SU-DHL-6 (cell line): ENCODE results near the gene ME3.
"Not testable (repeated sequence)": the region's sequence is repeated elsewhere in the genome, so short reads cannot be mapped to it uniquely, and the experiment has no call there.

Experiments used
- H2AFZ ChIP-seq: fragments of 200-600 bp; sonication (generic); 2 replicates; pipeline ENCODE4 v1.6.1; 2014; ENCODE audit warnings: low read depth, mild to moderate bottlenecking, moderate library complexity, mixed read lengths, antibody characterized with exemption, low read length; ENCODE audit not compliant: severe bottlenecking
- H3F3A ChIP-seq: fragments of 200-600 bp; shearing (Covaris generic); 2 replicates; pipeline ENCODE4 v1.6.0; 2016; ENCODE audit warnings: antibody characterized with exemption, mild to moderate bottlenecking; ENCODE audit not compliant: insufficient read depth
- H3K27ac ChIP-seq: fragments of 200-600 bp; sonication (generic); 2 replicates; pipeline ENCODE4 v1.5.1; 2016; ENCODE audit warnings: low read depth, mild to moderate bottlenecking, low read length, moderate library complexity, mixed read lengths
- H3K27me3 ChIP-seq: fragments of 200-600 bp; sonication (generic), shearing (Covaris generic); 2 replicates; pipeline ENCODE4 v1.6.0; 2014; ENCODE audit warnings: mild to moderate bottlenecking, low read length
- H3K36me3 ChIP-seq: fragments of 200-600 bp; sonication (generic); 2 replicates; pipeline ENCODE4 v1.6.1; 2014; ENCODE audit warnings: mild to moderate bottlenecking, low read length, mixed read lengths
- H3K4me2 ChIP-seq: fragments of 300-600, 200-600 bp; shearing (Covaris generic), sonication (generic); 2 replicates; pipeline ENCODE4 v1.6.0; 2014; ENCODE audit warnings: low read length, low read depth, mild to moderate bottlenecking; ENCODE audit not compliant: poor library complexity, severe bottlenecking
- H3K4me3 ChIP-seq: fragments of 200-600 bp; sonication (generic); 2 replicates; pipeline ENCODE4 v1.5.1; 2014; ENCODE audit warnings: antibody characterized with exemption, low read length, mild to moderate bottlenecking, mixed read lengths; ENCODE audit not compliant: insufficient read depth, poor library complexity, severe bottlenecking
- H3K79me2 ChIP-seq: fragments of 200-600 bp; sonication (generic); 2 replicates; pipeline ENCODE4 v1.6.1; 2014; ENCODE audit warnings: mild to moderate bottlenecking, low read length, moderate library complexity; ENCODE audit not compliant: insufficient read depth
- H3K9ac ChIP-seq: fragments of 200-600 bp; sonication (generic); 2 replicates; pipeline ENCODE4 v1.7.0; 2014; ENCODE audit warnings: mild to moderate bottlenecking, low read length
- H3K9me2 ChIP-seq: fragments of 200-600 bp; sonication (generic); replicated peaks from 2 replicates; pipeline ENCODE4 v1.6.1; 2014; ENCODE audit warnings: low read length; ENCODE audit not compliant: insufficient read depth
- H3K9me3 ChIP-seq: fragments of 200-600 bp; sonication (generic); 2 replicates; pipeline ENCODE4 v1.6.1; 2014; ENCODE audit warnings: low read length, mixed read lengths; ENCODE audit not compliant: insufficient read depth
- H4K20me1 ChIP-seq: fragments of 200-600 bp; sonication (generic); 2 replicates; pipeline ENCODE4 v1.6.1; 2014; ENCODE audit warnings: low read depth, mild to moderate bottlenecking, antibody characterized with exemption, low read length, moderate library complexity, mixed read lengths
- CTCF ChIP-seq: fragments of 200-600 bp; sonication (generic); IDR thresholded peaks from one replicate; pipeline ENCODE4 v1.5.1; 2017; ENCODE audit warnings: antibody characterized with exemption, mild to moderate bottlenecking, low read length, moderate library complexity; ENCODE audit not compliant: insufficient read depth, poor library complexity, severe bottlenecking
- EZH2phosphoT487 ChIP-seq: fragments of 200-600 bp; sonication (generic), shearing (Covaris generic); conservative IDR thresholded peaks from 2 replicates; pipeline ENCODE4 v1.6.1; 2018; ENCODE audit warnings: mild to moderate bottlenecking, antibody characterized with exemption, low read length, moderate library complexity, mixed read lengths

ME3 gene

DNA sequence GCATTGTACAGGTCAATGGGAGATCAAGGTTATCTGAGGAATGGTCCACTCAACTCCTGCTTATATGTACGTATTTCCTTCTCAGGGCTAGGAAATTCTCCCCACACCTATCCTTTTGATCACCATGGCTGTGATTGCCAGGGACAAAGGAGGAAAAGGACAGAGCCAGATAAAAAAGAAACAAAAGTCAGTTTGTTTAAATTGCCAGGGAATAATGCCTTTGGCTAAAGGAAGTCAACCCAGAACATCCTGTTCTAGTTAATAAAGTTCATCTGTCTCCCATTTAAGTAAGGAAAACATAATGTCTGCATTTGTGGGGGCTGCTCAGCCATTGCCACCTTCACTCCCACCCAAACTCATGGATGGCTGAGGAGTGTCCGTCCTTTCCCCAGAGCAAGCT, 124.7 kb downstream of the ME3 start:
- no peak overlapping the region for H3K4me2 ChIP-seq
- TF ChIP-seq CTCF (no peak), EZH2phosphoT487 (no peak)
- H3K79me2 ChIP-seq = no peaks in the 10 kb centered on the region
- H2AFZ ChIP-seq = no peak overlapping the region
- no peaks in the 10 kb centered on the region for H3K9me2 ChIP-seq
- no peaks in the 10 kb centered on the region for H3F3A ChIP-seq
- H3K27ac ChIP-seq = no peak overlapping the region
- no peaks in the 10 kb centered on the region for H3K36me3 ChIP-seq
- H3K9me3 ChIP-seq = no peaks in the 10 kb centered on the region
- no peak overlapping the region for H3K9ac ChIP-seq
- H3K4me3 ChIP-seq = no peak overlapping the region
- no peaks in the 10 kb centered on the region for H3K27me3 ChIP-seq
- no peaks in the 10 kb centered on the region for H4K20me1 ChIP-seq

- not testable (repeated sequence) for H3K79me2 ChIP-seq, H3K4me2 ChIP-seq, H3K9me2 ChIP-seq, H3K36me3 ChIP-seq, H3K9me3 ChIP-seq, H3K9ac ChIP-seq, H3K27ac ChIP-seq, H3K27me3 ChIP-seq, H3K4me3 ChIP-seq, H4K20me1 ChIP-seq, H3F3A ChIP-seq, H2AFZ ChIP-seq
Observed at GRCh38 chr11:86541299-86541698, 131.1 kb downstream of the ME3 start.

GRCh38 chr11:86538223-86538548, 134.2 kb downstream of the ME3 start:
- H3K27ac ChIP-seq = no peak overlapping the region
- no peak overlapping the region for H2AFZ ChIP-seq
- no peaks in the 10 kb centered on the region for H3K9me3 ChIP-seq
- no peak overlapping the region for H3K9ac ChIP-seq
- 0 out of 2 replicates have a peak, but pooled peaks cover 3% of the 10 kb centered on the region for H3K27me3 ChIP-seq
- no peaks in the 10 kb centered on the region for H3K36me3 ChIP-seq
- no peaks in the 10 kb centered on the region; the same call in 1 of the 2 replicates for H3K9me2 ChIP-seq
- H3K4me2 ChIP-seq = no peak overlapping the region
- no peaks in the 10 kb centered on the region for H4K20me1 ChIP-seq
- H3F3A ChIP-seq = no peaks in the 10 kb centered on the region
- H3K4me3 ChIP-seq = no peak overlapping the region
- no peaks in the 10 kb centered on the region for H3K79me2 ChIP-seq
- TF ChIP-seq EZH2phosphoT487 (no peak), CTCF (no peak)

DNA sequence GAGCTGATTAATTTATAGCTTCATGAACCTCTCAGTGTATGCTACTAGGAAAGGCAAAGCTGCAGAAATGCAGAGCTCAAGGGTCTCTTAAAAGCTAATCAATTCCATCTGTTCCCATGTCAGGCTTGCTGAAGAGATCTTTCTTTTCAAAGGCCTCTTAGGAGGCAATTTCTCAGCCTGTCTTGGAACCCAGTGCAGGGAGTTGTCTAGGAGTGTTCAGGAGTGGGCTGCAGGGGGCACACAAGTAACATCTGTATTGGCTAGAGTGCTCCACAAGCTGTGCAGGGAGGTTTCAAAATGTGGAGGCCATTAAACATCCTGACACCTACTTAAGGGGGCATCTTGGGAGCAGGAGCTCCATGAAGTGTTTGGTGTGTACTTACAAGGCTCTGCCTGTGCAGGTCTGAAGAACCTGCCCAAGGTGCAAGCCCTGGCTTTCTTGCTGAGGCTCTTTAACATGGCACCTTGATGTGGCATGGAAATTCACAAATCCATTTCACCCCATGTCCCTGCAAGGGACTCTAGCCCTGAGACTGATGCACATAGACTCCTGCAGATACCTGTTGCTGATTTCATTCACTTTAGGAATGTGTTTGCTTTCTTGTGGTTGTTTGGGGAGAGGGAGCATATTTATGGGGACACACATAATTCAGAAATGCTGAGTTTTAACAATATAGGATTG, 134.7 kb downstream of the ME3 start:
- no peaks in the 10 kb centered on the region for H4K20me1 ChIP-seq
- no peaks in the 10 kb centered on the region for H3K79me2 ChIP-seq
- no peak overlapping the region for H3K4me2 ChIP-seq
- H3K9me2 ChIP-seq = no peaks in the 10 kb centered on the region; the same call in 1 of the 2 replicates
- no peaks in the 10 kb centered on the region for H3K9me3 ChIP-seq
- no peaks in the 10 kb centered on the region for H3K36me3 ChIP-seq
- no peak overlapping the region for H3K27ac ChIP-seq
- 0 out of 2 replicates have a peak, but pooled peaks cover 3% of the 10 kb centered on the region for H3K27me3 ChIP-seq
- H2AFZ ChIP-seq = no peak overlapping the region
- no peaks in the 10 kb centered on the region for H3F3A ChIP-seq
- TF ChIP-seq CTCF (no peak), EZH2phosphoT487 (no peak)
- H3K9ac ChIP-seq = no peak overlapping the region
- H3K4me3 ChIP-seq = no peak overlapping the region
